ENCODE data around the gene CCDC81. TPM values are rescaled to one million over a fixed set of nuclear protein-coding genes. Genes with fewer than 3 reads are reported as not detected.
A peak's percentile ranks its signal among the peaks of the same experiment; 100 is the strongest.

The CCDC81 gene
- total RNA-seq, 1 experiment from 2014 or later = 0.11 TPM

DNA sequence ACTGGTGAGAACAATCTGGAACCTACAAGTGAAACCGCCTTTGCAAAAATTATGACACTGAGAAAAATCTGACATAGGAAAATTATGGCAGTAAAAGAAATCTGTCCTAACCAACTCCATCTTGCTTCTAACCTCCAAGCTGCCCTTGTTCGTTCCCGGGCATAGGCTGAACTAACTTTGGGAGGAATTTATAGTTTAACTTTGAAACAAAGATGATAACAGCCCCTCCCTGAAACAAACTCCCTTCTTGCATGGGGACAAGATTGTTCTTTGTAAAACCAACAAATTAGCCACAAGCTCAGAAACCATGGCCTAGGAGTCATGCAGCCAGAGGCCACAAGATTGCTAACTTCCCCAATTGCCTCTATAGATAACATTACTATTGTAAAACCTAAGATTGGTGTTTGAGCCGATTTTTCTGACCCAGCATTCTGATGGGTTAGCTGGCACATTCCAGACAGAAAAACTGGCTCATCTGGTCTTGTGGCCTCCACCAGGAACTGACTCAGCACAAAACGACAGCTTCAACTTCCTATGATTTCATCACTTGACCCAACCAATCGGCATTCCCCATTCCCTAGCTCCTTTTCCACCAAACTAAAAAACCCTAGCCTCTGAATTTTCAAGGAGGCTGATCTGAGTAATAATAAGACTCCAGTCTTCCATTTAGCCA, 3.6 kb upstream of the CCDC81 start:
- no peak overlapping the region for H3K4me3 ChIP-seq (ENCODE audit: low read length)
- no peaks in the 10 kb centered on the region for H4K20me1 ChIP-seq (ENCODE audit: low read length)
- ChIA-PET CTCF (no interaction called here), POLR2A (ENCODE audit: unreplicated experiment) (interaction anchor here (0.6 kb wide), 1 partner anchor 903 kb away, joined by 3 read pairs; no protein-coding TSS in a partner anchor)
- H3K4me2 ChIP-seq (ENCODE audit: low read length) = peak overlapping the region; percentile 26; the same call in 1 of the 2 replicates
- H3K79me2 ChIP-seq (ENCODE audit: low read length) = no peaks in the 10 kb centered on the region
- H2AFZ ChIP-seq (ENCODE audit: low read length) = peak overlapping the region; percentile 55
- no TSS peak for BruUV-seq (replicated peaks)
- H3K9ac ChIP-seq (ENCODE audit: low read length) = no peak overlapping the region
- H3K4me1 ChIP-seq (ENCODE audit: insufficient read depth, low read length) = peaks cover 6% of the 10 kb centered on the region
- intact Hi-C loops (cut with micrococcal nuclease) = no loop called here
- no peaks in the 10 kb centered on the region for H3F3A ChIP-seq (ENCODE audit: low read length, unreplicated experiment)
- TF ChIP-seq, protein P1, sequence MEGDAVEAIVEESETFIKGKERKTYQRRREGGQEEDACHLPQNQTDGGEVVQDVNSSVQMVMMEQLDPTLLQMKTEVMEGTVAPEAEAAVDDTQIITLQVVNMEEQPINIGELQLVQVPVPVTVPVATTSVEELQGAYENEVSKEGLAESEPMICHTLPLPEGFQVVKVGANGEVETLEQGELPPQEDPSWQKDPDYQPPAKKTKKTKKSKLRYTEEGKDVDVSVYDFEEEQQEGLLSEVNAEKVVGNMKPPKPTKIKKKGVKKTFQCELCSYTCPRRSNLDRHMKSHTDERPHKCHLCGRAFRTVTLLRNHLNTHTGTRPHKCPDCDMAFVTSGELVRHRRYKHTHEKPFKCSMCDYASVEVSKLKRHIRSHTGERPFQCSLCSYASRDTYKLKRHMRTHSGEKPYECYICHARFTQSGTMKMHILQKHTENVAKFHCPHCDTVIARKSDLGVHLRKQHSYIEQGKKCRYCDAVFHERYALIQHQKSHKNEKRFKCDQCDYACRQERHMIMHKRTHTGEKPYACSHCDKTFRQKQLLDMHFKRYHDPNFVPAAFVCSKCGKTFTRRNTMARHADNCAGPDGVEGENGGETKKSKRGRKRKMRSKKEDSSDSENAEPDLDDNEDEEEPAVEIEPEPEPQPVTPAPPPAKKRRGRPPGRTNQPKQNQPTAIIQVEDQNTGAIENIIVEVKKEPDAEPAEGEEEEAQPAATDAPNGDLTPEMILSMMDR (conservative IDR thresholded peaks at IDR 0.05; ENCODE audit: low read depth, low read length) = no peak
- no peak for TF ChIP-seq EZH2 (IDR thresholded peaks at IDR 0.05; ENCODE audit: low read length, unreplicated experiment)
- no peak for TF ChIP-seq EZH2phosphoT487 (IDR thresholded peaks at IDR 0.05; ENCODE audit: borderline replicate concordance, low read length)
- H3K36me3 ChIP-seq (ENCODE audit: low read depth, low read length) = no peaks in the 10 kb centered on the region
- ATAC-seq (no peak), DNase-seq (peak; percentile 80)
- no peaks in the 10 kb centered on the region for H3K9me2 ChIP-seq (replicated peaks; ENCODE audit: low read length)
- H3K9me3 ChIP-seq (ENCODE audit: low read length) = 0 out of 2 replicates have a peak, but pooled peaks cover 8% of the 10 kb centered on the region
- no peaks in the 10 kb centered on the region for H3K27me3 ChIP-seq (ENCODE audit: low read length)
- peak overlapping the region; percentile 50 for H3K27ac ChIP-seq (ENCODE audit: low read length)

DNA sequence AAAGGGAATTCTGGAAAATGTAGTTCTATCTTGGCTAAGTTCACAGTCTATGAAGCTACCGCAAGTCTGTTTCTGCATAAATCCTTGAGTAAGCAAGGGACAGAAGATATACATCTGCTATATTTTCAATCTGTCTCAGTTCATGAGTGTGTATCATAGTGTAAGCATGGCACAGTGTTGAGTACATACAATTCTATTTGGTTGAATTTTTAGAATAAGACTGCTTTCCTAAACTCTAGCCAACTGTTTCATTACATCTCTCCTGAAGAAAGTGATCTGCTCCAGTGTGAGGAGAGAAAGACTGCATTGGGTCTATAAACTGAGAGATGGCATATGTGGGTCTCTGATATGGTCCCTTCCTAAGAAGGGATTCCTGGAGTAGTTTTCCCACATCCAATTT, 2.6 kb upstream of the CCDC81 start:
- POLR2A ChIA-PET (ENCODE audit: unreplicated experiment) = no interaction called here
- H3K4me1 ChIP-seq (ENCODE audit: insufficient read depth, low read length) = peaks cover 6% of the 10 kb centered on the region
- H3K36me3 ChIP-seq (ENCODE audit: low read depth, low read length) = no peaks in the 10 kb centered on the region
- 0 out of 2 replicates have a peak, but pooled peaks cover 8% of the 10 kb centered on the region for H3K9me3 ChIP-seq (ENCODE audit: low read length)
- intact Hi-C loops (cut with micrococcal nuclease) = no loop called here
- no peak overlapping the region for H3K27ac ChIP-seq (ENCODE audit: low read length)
- no peak overlapping the region for H2AFZ ChIP-seq (ENCODE audit: low read length)
- H3K79me2 ChIP-seq (ENCODE audit: low read length) = no peaks in the 10 kb centered on the region
- H3K27me3 ChIP-seq (ENCODE audit: low read length) = no peaks in the 10 kb centered on the region
- CTCF ChIA-PET = no interaction called here
- no peaks in the 10 kb centered on the region for H4K20me1 ChIP-seq (ENCODE audit: low read length)
- TF ChIP-seq EZH2phosphoT487 (IDR thresholded peaks at IDR 0.05; ENCODE audit: borderline replicate concordance, low read length) = no peak
- no peak for TF ChIP-seq EZH2 (IDR thresholded peaks at IDR 0.05; ENCODE audit: low read length, unreplicated experiment)
- TF ChIP-seq, protein P1 (conservative IDR thresholded peaks at IDR 0.05; ENCODE audit: low read depth, low read length) = no peak
- no peaks in the 10 kb centered on the region for H3K9me2 ChIP-seq (replicated peaks; ENCODE audit: low read length)
- no peak overlapping the region for H3K9ac ChIP-seq (ENCODE audit: low read length)
- no peak overlapping the region for H3K4me2 ChIP-seq (ENCODE audit: low read length)
- DNase-seq = no peak
- no TSS peak for BruUV-seq (replicated peaks)
- H3K4me3 ChIP-seq (ENCODE audit: low read length) = no peak overlapping the region
- no peak for ATAC-seq
- H3F3A ChIP-seq (ENCODE audit: low read length, unreplicated experiment) = no peaks in the 10 kb centered on the region

DNA sequence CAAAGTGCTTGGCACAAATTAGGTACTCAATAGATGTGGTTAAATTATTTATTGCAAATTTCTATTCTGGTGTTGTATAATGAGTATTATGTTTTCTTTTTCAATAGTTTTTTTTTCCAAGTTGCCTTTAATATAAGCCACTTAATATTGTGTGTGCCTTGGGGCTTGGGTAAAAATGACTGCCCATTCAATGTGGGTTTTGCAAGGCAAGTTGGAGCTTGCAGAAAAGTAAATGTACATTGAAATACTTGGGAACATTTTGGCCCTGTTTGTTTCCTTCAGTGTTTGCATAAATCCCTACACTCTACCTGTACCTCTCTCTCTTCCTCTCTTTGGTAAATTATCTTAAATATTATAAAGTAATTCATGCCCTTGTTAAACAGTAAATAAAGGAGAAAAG, 2.1 kb upstream of the CCDC81 start:
- no peak overlapping the region for H3K4me2 ChIP-seq (ENCODE audit: low read length)
- H3F3A ChIP-seq (ENCODE audit: low read length, unreplicated experiment) = no peaks in the 10 kb centered on the region
- no peak overlapping the region for H2AFZ ChIP-seq (ENCODE audit: low read length)
- no peak for TF ChIP-seq EZH2 (IDR thresholded peaks at IDR 0.05; ENCODE audit: low read length, unreplicated experiment)
- TF ChIP-seq, protein P1 (conservative IDR thresholded peaks at IDR 0.05; ENCODE audit: low read depth, low read length) = no peak
- no peak for TF ChIP-seq EZH2phosphoT487 (IDR thresholded peaks at IDR 0.05; ENCODE audit: borderline replicate concordance, low read length)
- H3K9me3 ChIP-seq (ENCODE audit: low read length) = 0 out of 2 replicates have a peak, but pooled peaks cover 8% of the 10 kb centered on the region
- H3K27me3 ChIP-seq (ENCODE audit: low read length) = no peaks in the 10 kb centered on the region
- intact Hi-C loops (cut with micrococcal nuclease) = no loop called here
- no TSS peak for BruUV-seq (replicated peaks)
- H3K79me2 ChIP-seq (ENCODE audit: low read length) = no peaks in the 10 kb centered on the region
- H3K36me3 ChIP-seq (ENCODE audit: low read depth, low read length) = no peaks in the 10 kb centered on the region
- ChIA-PET CTCF (no interaction called here), POLR2A (ENCODE audit: unreplicated experiment) (no interaction called here)
- H4K20me1 ChIP-seq (ENCODE audit: low read length) = no peaks in the 10 kb centered on the region
- no peak overlapping the region for H3K27ac ChIP-seq (ENCODE audit: low read length)
- no peaks in the 10 kb centered on the region for H3K9me2 ChIP-seq (replicated peaks; ENCODE audit: low read length)
- DNase-seq (no peak), ATAC-seq (no peak)
- H3K9ac ChIP-seq (ENCODE audit: low read length) = no peak overlapping the region
- no peak overlapping the region for H3K4me3 ChIP-seq (ENCODE audit: low read length)
- H3K4me1 ChIP-seq (ENCODE audit: insufficient read depth, low read length) = peaks cover 6% of the 10 kb centered on the region
